Subcutaneous adipose tissue (tissue), 4 donors: ENCODE measurements around the gene PRKAG1. TPM values are rescaled to one million over a fixed set of nuclear protein-coding genes. Genes with fewer than 3 reads are reported as not detected.

Experiments
- CTCF ChIP-seq: fragments of 450-650 bp; IDR thresholded peaks from one replicate; pipeline ENCODE4 v1.5.1; 2016; ENCODE audit warnings: low read depth, mild to moderate bottlenecking, control low read depth, antibody characterized with exemption, moderate library complexity
- total RNA-seq, 4 donors: library from RNA; depleted of rRNA; stranded (reverse); fragments of >200 nt; gene quantifications; one replicate each; pipeline ENCODE4 v1.1.0, GENCODE V29; 2016

Gene PRKAG1
- total RNA-seq, 4 donors from 2014 or later, result 57.7 to 67.4 (median 59.7) TPM

- TF ChIP-seq CTCF, result no peak
These were observed 48.5 kb downstream of the PRKAG1 start for GRCh38 chr12:48969833-48970701.

- no peak for TF ChIP-seq CTCF
These were observed 49.3 kb downstream of the PRKAG1 start for GRCh38 chr12:48969160-48969771.

- TF ChIP-seq CTCF, result no peak
These were observed 50.1 kb downstream of the PRKAG1 start for GRCh38 chr12:48968467-48968866.

- no peak for TF ChIP-seq CTCF
These were observed 50.6 kb downstream of the PRKAG1 start for GRCh38 chr12:48967991-48968390.

- no peak for TF ChIP-seq CTCF
These were observed 52.2 kb downstream of the PRKAG1 start for GRCh38 chr12:48966177-48966895.

GRCh38 chr12:48965298-48965838, 53.2 kb downstream of the PRKAG1 start:
- no peak for TF ChIP-seq CTCF

- no peak for TF ChIP-seq CTCF
These were observed 56.8 kb downstream of the PRKAG1 start for GRCh38 chr12:48961801-48962200.
